Hepatocyte (in vitro differentiated cells): ENCODE data around the gene COL5A2. TPM values are rescaled to one million over a fixed set of nuclear protein-coding genes. Genes with fewer than 3 reads are reported as not detected.

Experiments
- DNase-seq: peaks from one replicate; pipeline ENCODE4 v3.0.0-alpha.2; 2016; ENCODE audit warnings: low spot score
- H2AFZ ChIP-seq: fragments of 200-600 bp; sonication (generic); 2 replicates; pipeline ENCODE4 v1.6.0; 2016; ENCODE audit warnings: antibody characterized with exemption, mild to moderate bottlenecking
- H3K27ac ChIP-seq: fragments of 200-600 bp; sonication (generic); 2 replicates; pipeline ENCODE4 v1.5.1; 2016; ENCODE audit warnings: mild to moderate bottlenecking
- H3K27me3 ChIP-seq: fragments of 200-600 bp; sonication (generic); 2 replicates; pipeline ENCODE4 v1.6.1; 2016
- H3K36me3 ChIP-seq: fragments of 200-600 bp; sonication (generic); replicated peaks from 2 replicates; pipeline ENCODE4 v1.5.1; 2016; ENCODE audit warnings: low read depth; ENCODE audit not compliant: insufficient read depth
- H3K4me1 ChIP-seq: fragments of 200-600 bp; sonication (generic); 2 replicates; pipeline ENCODE4 v1.5.1; 2016; ENCODE audit warnings: mild to moderate bottlenecking, moderate library complexity; ENCODE audit not compliant: insufficient read depth
- H3K4me2 ChIP-seq: fragments of 200-600 bp; sonication (generic); 2 replicates; pipeline ENCODE4 v1.6.0; 2016
- H3K4me3 ChIP-seq: fragments of 200-600 bp; sonication (generic); 2 replicates; pipeline ENCODE4 v1.5.1; 2016; ENCODE audit warnings: mild to moderate bottlenecking
- H3K79me2 ChIP-seq: fragments of 200-600 bp; sonication (generic); 2 replicates; pipeline ENCODE4 v1.6.0; 2017; ENCODE audit warnings: mild to moderate bottlenecking
- H3K9me2 ChIP-seq: fragments of 200-600 bp; sonication (generic); replicated peaks from 2 replicates; pipeline ENCODE4 v1.6.0; 2017; ENCODE audit warnings: mild to moderate bottlenecking; ENCODE audit not compliant: insufficient read depth
- H3K9me3 ChIP-seq: fragments of 200-600 bp; sonication (generic); 2 replicates; pipeline ENCODE4 v1.5.1; 2016; ENCODE audit warnings: low read depth, mild to moderate bottlenecking
- H4K20me1 ChIP-seq: fragments of 200-600 bp; sonication (generic); 2 replicates; pipeline ENCODE4 v1.6.0; 2016; ENCODE audit warnings: mild to moderate bottlenecking; ENCODE audit not compliant: insufficient read depth, poor library complexity, severe bottlenecking
- CTCF ChIP-seq: fragments of 200-600 bp; sonication (generic); IDR thresholded peaks from 2 replicates; pipeline ENCODE4 v1.5.1; 2016; ENCODE audit warnings: antibody characterized with exemption, mild to moderate bottlenecking; ENCODE audit not compliant: poor library complexity
- EZH2 ChIP-seq: fragments of 200-600 bp; sonication (generic); IDR thresholded peaks from 2 replicates; pipeline ENCODE4 v1.6.1; 2016; ENCODE audit warnings: antibody characterized with exemption, mild to moderate bottlenecking, borderline replicate concordance
- EZH2phosphoT487 ChIP-seq: fragments of 200-600 bp; sonication (generic); IDR thresholded peaks from one replicate; pipeline ENCODE4 v1.6.1; 2018; ENCODE audit warnings: antibody characterized with exemption, mild to moderate bottlenecking, low read depth, moderate library complexity; ENCODE audit not compliant: unreplicated experiment, severe bottlenecking
- WGBS: methylation state at CpG from one replicate; pipeline ENCODE4 v1.1.6; 2016; ENCODE audit warnings: low lambda C conversion rate; ENCODE audit errors: missing lambda C conversion rate; 5-methylcytosine and 5-hydroxymethylcytosine counted together
- polyA plus RNA-seq: library from polyadenylated mRNA; unstranded; fragments of >200 nt; fragmentation: Nextera tagmentation; extraction: Ambion mirVana; gene quantifications from 2 replicates; pipeline ENCODE4 v1.2.1, GENCODE V29; 2016
- total RNA-seq: library from RNA; depleted of rRNA; stranded (reverse); fragments of >200 nt; gene quantifications from 2 replicates; pipeline ENCODE4 v1.2.3, GENCODE V29; 2014

Gene COL5A2
- total and polyA plus RNA-seq, 2 experiments from 2014 or later, result 137 to 406 TPM

DNA sequence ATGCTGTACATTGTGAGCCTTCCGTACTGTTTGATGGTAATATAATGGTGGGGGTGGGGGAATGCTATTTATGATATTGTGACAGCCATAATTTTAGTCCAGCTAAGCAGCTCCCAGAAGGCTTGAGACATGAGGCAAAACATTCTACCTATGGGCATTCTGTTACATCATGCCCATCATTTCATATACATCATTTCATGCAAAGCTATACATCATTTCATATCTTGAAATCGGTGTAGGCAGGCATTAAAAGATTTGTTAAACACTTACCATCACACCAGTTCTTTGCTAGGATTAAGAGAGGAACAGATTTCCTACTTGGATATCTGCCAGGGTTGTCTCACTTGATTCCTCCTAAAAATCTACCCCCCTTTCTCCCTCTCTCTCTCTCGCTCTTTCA is 84.5 kb downstream of the COL5A2 start:
- no peaks in the 10 kb centered on the region for H3K36me3 ChIP-seq
- no peak overlapping the region for H3K4me2 ChIP-seq
- H3K27ac ChIP-seq, result peak overlapping the region; percentile 32
- H4K20me1 ChIP-seq, result no peaks in the 10 kb centered on the region
- peaks cover 3% of the 10 kb centered on the region for H3K4me1 ChIP-seq
- 74% methylated on average over 3 of the region's 3 CpGs for WGBS
- H3K9me2 ChIP-seq, result no peaks in the 10 kb centered on the region
- H2AFZ ChIP-seq, result no peak overlapping the region
- H3K27me3 ChIP-seq, result no peaks in the 10 kb centered on the region
- H3K79me2 ChIP-seq, result no peaks in the 10 kb centered on the region
- no peak for DNase-seq
- H3K9me3 ChIP-seq, result no peaks in the 10 kb centered on the region
- H3K4me3 ChIP-seq, result no peak overlapping the region
- TF ChIP-seq EZH2 (no peak), CTCF (no peak), EZH2phosphoT487 (no peak)

DNA sequence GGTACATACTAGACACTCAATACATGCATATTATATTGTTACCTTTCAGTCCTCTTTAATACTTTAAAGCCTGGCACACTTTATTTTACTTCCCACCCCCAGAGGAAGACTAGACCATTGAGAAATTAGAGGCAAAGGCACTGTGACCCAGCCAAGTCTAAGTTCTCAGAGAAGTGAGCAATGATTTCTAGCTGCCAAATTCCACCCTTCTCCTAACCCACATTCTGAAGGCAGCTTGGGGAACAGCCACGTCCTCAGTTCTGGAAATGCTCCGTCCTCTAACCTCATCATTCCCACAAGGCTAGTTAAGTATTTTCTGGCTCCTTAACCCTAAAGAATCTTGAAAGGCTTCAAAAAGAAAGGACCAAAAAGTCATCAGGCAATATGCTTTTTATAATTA is 86.6 kb downstream of the COL5A2 start:
- H3K4me2 ChIP-seq, result no peak overlapping the region
- DNase-seq, result no peak
- no peaks in the 10 kb centered on the region for H4K20me1 ChIP-seq
- TF ChIP-seq EZH2 (no peak), CTCF (no peak), EZH2phosphoT487 (no peak)
- H3K27ac ChIP-seq, result peak overlapping the region; percentile 50
- H3K9me3 ChIP-seq, result no peaks in the 10 kb centered on the region
- no peak overlapping the region for H2AFZ ChIP-seq
- no peaks in the 10 kb centered on the region for H3K79me2 ChIP-seq
- no peak overlapping the region for H3K4me3 ChIP-seq
- no peaks in the 10 kb centered on the region for H3K9me2 ChIP-seq
- peaks cover 8% of the 10 kb centered on the region for H3K4me1 ChIP-seq
- no peaks in the 10 kb centered on the region for H3K36me3 ChIP-seq
- 72% methylated on average over 2 of the region's 2 CpGs for WGBS
- no peaks in the 10 kb centered on the region for H3K27me3 ChIP-seq

DNA sequence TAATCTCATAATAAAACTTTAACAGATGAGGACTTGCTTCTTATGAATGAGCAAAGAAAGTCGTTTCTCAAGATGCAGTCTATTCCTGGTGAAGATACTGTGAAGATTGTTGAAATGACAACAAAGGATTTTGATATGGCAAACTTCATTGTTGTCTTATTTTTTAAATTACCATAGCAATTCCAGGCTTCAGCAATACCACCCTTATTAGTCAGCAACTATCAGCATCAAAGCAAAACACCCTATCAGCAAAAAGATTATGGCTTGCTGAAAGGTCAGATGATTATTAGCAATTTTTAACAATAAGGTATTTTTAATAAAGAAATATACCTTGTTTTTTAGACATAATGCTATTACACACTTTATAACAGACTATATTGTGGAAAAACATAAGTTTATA is 88.3 kb downstream of the COL5A2 start:
- TF ChIP-seq EZH2phosphoT487, result no peak
- TF ChIP-seq EZH2, result no peak
- TF ChIP-seq CTCF, result no peak
- Histone ChIP-seq H3K27me3 (no peaks in the 10 kb centered on the region), H3K4me3 (no peak overlapping the region), H3K27ac (peak overlapping the region; percentile 58), H3K79me2 (no peaks in the 10 kb centered on the region), H3K36me3 (no peaks in the 10 kb centered on the region), H2AFZ (no peak overlapping the region), H3K9me3 (no peaks in the 10 kb centered on the region), H3K4me2 (no peak overlapping the region), H4K20me1 (no peaks in the 10 kb centered on the region), H3K9me2 (no peaks in the 10 kb centered on the region), H3K4me1 (peaks cover 6% of the 10 kb centered on the region)
- no peak for DNase-seq
- WGBS, result 81% methylated on average over 1 of the region's 1 CpG
